ENCODE data around the gene ZCCHC14. TPM values are rescaled to one million over a fixed set of nuclear protein-coding genes. Genes with fewer than 3 reads are reported as not detected.

ZCCHC14 gene
- total RNA-seq, 1 experiment from 2014 or later = 37.8 TPM

GRCh38 chr16:87469169-87469568 lies 23.7 kb downstream of the ZCCHC14 start:
- intact Hi-C loops (cut with micrococcal nuclease) = no loop called here
- H3K4me1 ChIP-seq (ENCODE audit: control insufficient read depth in 1 of 2, insufficient read depth in 2 of 2, low read length in 2 of 2) = peaks cover 14 to 21% of the 10 kb centered on the region in 2 experiments
- peaks cover 34% of the 10 kb centered on the region for H4K20me1 ChIP-seq (ENCODE audit: insufficient read depth)
- POLR2A ChIA-PET = no interaction called here
- ATAC-seq = no peak
- DNase-seq (ENCODE audit: low read depth, low spot score) = no peak
- H3K36me3 ChIP-seq (ENCODE audit: control insufficient read depth in 1 of 2, insufficient read depth in 2 of 2, low read length in 2 of 2) = no peaks in the 10 kb centered on the region
- BruUV-seq (replicated peaks) = no TSS peak
- RAD21 ChIA-PET (ENCODE audit: low non-redundant PET in 1 of 2, low total read pairs in 2 of 2, uncharacterized antibody in 2 of 2, unreplicated experiment in 2 of 2) = no interaction called here
- H2AFZ ChIP-seq (ENCODE audit: low read depth, low read length, poor library complexity, severe bottlenecking) = no peak overlapping the region
- H3K4me2 ChIP-seq (ENCODE audit: low read length) = no peak overlapping the region
- TF ChIP-seq EZH2phosphoT487 (IDR thresholded peaks at IDR 0.05; ENCODE audit: borderline replicate concordance) = no peak
- no peak for TF ChIP-seq MAX (IDR thresholded peaks at IDR 0.05)
- TF ChIP-seq CEBPB (IDR thresholded peaks at IDR 0.05; ENCODE audit: low read depth) = no peak
- no peak for TF ChIP-seq ZBTB33 (IDR thresholded peaks at IDR 0.05; ENCODE audit: extremely low read depth, insufficient replicate concordance, low read length)
- no peak for TF ChIP-seq POLR2A (IDR thresholded peaks at IDR 0.05; ENCODE audit: borderline replicate concordance, extremely low read depth, insufficient read depth, insufficient read length)
- no peak for TF ChIP-seq SIN3A (IDR thresholded peaks at IDR 0.05; ENCODE audit: low read depth)
- no peak for TF ChIP-seq ATF3 (IDR thresholded peaks at IDR 0.05)
- TF ChIP-seq TCF7L2 (IDR thresholded peaks at IDR 0.05; ENCODE audit: borderline replicate concordance, extremely low read depth, insufficient read depth, insufficient read length) = no peak
- no peak for TF ChIP-seq ELF1 (IDR thresholded peaks at IDR 0.05; ENCODE audit: borderline replicate concordance, low read depth)
- H3K27me3 ChIP-seq (ENCODE audit: insufficient read depth, low read length) = no peaks in the 10 kb centered on the region
- H3K9me3 ChIP-seq (ENCODE audit: control insufficient read depth in 1 of 2, insufficient read depth in 1 of 2, low read depth in 1 of 2, low read length in 2 of 2) = no peaks in the 10 kb centered on the region
- H3K9ac ChIP-seq (ENCODE audit: low read length) = no peak overlapping the region
- H3K9me2 ChIP-seq (ENCODE audit: insufficient read depth) = no peaks in the 10 kb centered on the region
- H3K4me3 ChIP-seq (replicated peaks in 1 of 2; ENCODE audit: low read depth in 1 of 2, low read length in 2 of 2) = no peak overlapping the region
- no peak overlapping the region for H3K27ac ChIP-seq (ENCODE audit: low read depth, low read length)
- CTCF ChIA-PET = no interaction called here
- peaks cover 64% of the 10 kb centered on the region for H3K79me2 ChIP-seq (ENCODE audit: insufficient read depth, low read length)

All from HCT116 (cell line).